Activated naive CD8-positive, alpha-beta T cell treated with anti-CD3 and anti-CD28 coated beads, Interleukin-2, amount 50 U/mL, for 16 hours (primary cell): ENCODE data around the gene BTBD19.
"Not testable (repeated sequence)": the region's sequence is repeated elsewhere in the genome, so short reads cannot be mapped to it uniquely, and the experiment has no call there.

Experiments used
- DNase-seq: peaks from one replicate; pipeline ENCODE4 v3.0.0-alpha.2; 2020; ENCODE audit warnings: low read depth, low spot score

BTBD19 gene

GRCh38 chr1:44828003-44828651 lies 19.8 kb downstream of the BTBD19 start:
- DNase-seq, result no peak

DNA sequence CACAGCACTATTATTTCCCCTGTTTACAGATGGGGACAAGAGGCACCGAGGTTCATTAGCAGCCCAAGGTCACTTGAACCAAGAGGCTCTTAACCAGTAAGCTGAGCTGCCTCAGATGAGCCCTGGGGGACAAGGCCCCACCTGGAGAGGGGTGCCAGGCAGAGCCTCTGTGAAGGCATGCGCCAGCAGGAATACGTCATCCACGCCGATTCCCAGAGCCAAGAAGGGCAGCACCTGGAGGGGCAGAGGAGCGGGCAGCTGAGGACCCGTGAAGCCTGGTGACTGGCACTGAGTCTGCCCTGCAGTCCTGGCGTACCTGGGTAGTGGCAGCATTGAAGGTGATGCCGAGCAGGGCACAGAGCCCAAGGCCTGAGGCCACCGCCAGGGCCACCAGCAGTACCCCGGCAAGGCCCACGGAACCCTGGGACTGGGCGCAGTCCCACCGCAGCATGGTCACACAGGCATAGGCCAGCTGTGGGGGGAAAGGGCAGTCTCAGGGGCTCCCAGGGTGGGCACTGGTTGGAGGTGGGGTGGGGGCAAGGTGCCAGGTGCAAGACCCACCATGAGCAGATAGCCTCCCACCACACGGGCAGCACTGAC lies 20.6 kb downstream of the BTBD19 start:
- DNase-seq, result no peak

GRCh38 chr1:44829506-44830384 lies 21.4 kb downstream of the BTBD19 start:
- no peak for DNase-seq

- no peak for DNase-seq
Observed at GRCh38 chr1:44830900-44831304, 22.6 kb downstream of the BTBD19 start.

- no peak for DNase-seq
Observed at GRCh38 chr1:44831516-44831915, 23.2 kb downstream of the BTBD19 start.

GRCh38 chr1:44832056-44832705 lies 23.9 kb downstream of the BTBD19 start:
- no peak for DNase-seq

- no peak for DNase-seq
Observed at GRCh38 chr1:44834328-44834727, 26.0 kb downstream of the BTBD19 start.

DNA sequence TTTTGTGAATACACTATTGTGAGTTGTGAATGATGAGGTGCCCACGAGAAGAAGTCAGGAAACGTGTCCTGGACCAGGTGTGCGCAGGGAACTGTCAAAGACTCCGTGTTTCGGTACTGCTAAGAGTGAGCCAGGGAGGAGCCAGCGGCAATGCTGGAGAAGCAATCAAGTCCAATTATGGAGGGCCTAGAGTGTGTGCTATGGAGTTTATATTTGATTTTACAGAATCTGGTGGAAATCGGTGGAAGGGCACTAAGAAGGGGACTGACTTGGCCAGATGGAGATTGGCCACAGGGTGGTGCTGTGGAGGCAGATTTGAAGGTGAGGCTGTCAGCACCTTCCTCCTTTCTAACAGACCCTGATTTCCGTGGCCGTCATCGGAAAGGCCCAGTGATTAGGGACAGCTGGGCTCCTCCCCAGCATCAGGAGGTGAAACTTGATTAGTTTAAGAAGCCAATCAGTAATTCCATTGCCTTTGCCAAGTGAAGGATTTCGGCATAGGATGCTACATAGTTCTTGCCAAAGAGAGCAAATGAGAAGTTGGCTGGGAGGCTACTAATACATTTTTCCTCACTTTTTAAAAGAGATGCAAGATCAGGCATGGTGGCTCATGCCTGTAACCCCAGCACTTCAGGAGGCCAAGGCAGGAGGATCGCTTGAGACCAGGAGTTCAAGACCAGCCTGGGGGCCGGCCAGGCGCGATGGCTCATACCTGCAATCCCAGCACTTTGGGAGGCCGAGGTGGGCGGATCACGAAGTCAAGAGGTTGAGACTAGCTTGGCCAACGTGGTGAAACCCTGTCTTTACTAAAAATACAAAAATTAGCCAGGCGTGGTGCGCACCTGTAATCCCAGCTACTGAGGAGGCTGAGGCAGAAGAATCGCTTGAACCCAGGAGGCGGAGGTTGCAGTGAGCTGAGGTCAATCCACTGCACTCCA lies 27.7 kb downstream of the BTBD19 start:
- peak; percentile 80 for DNase-seq

DNA sequence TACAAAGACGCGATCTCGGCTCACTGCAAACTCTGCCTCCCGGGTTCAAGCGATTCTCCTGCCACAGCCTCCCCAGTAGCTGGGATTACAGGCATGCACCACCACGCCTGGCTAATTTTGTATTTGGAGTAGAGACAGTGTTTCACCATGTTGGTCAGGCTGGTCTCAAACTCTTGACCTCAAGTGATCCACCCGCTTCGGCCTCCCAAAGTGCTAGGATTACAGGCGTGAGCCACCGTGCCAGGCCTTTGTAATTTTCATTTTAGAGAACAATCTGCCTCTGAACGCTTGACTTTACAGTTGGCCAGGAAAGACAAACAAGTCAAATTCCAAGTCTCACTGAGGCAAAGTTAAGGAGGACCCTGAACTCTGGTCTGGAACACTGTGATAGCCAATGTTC lies 30.0 kb downstream of the BTBD19 start:
- not testable (repeated sequence) for DNase-seq

DNA sequence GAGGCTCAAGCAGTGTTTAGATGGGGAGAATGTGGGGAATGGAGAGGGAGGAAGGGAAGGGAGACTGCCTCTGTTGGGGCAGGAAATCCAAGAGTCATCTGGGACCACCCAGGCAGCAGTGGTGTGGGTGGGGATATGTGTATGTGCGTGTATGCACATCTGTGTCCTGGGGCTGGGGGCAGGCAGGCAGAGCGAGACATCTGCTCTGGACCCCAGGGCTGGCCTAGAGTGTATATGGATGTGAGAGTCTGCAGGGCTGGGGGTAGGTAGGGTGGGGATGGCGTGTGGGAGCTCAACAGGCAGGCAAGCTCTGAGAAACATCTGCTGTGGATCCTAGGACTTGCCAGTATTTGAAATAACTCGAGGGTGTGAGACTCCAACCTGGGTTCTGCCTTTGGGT lies 31.3 kb downstream of the BTBD19 start:
- DNase-seq, result no peak

DNA sequence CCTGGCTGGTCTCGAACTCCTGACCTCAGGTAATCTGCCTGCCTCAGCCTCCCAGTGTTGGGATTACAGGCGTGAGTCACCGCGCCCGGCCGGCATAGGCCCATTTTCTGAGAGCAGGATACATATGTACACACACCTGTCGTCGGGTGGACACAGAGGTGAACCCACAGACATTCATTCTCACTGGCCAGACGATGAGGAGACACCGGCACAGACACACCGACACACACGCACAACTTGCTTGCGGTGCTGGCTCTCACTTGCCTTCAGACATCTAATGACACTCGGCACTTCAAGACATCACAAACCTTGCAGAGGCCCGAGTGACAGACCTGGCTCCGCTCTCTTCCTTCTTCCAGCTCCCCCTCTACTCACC lies 34.2 kb downstream of the BTBD19 start:
- no peak for DNase-seq

GRCh38 chr1:44842862-44843655 lies 34.7 kb downstream of the BTBD19 start, which contains the start of gene PTCH2:
Gene PTCH2 (minus strand): TSS chr1:44843253. CDS start chr1:44842932, 321 bp downstream.
- DNase-seq, result no peak

GRCh38 chr1:44846985-44847384 lies 38.7 kb downstream of the BTBD19 start:
- no peak for DNase-seq

DNA sequence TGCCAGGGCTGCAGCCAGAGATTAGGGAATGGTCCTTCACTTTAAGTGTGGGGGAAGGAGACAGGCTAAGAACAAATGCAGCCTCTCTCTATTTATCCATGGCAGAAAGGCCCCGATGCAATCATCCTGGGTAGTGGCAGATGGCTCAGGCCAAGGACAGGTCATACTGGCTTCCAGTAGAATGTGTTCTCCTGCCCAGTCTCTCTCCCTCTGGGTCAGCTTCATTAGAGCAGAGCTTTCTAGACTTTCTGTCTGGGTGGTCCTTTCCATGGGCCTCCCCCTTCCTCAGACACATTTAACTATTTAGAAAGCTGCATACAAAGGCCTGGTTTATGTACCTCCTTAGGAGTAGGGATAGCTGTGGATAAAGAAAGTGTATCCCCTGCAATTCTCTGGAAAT lies 39.5 kb downstream of the BTBD19 start:
- DNase-seq, result no peak

DNA sequence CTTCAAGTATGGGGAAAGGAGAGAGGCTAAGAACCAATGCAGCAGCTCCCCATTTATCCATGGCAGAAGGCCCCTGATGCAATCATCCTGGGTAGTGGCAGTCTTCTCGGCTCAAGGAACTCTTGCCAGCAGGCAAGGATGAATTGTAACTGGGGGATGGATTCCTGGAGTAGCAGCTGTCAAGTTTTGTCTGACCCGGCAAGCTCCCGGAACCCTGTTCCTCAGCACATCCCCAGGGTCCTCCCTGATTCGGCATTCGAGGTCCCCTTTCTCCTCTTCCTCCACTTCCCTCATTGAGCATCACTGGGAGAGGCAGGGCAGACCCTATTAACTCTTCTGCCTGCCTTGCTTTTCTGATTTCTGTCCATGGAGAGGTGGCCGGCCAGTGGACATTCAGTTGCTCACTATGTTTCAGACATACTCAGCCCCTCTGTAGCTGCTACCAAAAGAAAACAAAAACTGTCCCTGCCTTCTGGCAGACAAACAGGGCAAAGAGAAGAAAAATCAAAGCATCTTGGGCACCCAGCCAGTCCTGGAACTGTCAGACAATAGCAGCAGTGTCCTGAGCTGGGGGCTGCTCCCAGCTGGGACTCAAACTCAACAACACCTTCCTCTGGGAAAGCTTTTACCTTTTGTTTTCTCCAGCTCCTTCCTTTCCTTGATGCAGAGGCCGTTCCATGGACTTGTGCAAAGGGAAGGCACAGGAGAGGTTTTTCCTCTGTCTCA lies 40.3 kb downstream of the BTBD19 start:
- DNase-seq, result no peak

DNA sequence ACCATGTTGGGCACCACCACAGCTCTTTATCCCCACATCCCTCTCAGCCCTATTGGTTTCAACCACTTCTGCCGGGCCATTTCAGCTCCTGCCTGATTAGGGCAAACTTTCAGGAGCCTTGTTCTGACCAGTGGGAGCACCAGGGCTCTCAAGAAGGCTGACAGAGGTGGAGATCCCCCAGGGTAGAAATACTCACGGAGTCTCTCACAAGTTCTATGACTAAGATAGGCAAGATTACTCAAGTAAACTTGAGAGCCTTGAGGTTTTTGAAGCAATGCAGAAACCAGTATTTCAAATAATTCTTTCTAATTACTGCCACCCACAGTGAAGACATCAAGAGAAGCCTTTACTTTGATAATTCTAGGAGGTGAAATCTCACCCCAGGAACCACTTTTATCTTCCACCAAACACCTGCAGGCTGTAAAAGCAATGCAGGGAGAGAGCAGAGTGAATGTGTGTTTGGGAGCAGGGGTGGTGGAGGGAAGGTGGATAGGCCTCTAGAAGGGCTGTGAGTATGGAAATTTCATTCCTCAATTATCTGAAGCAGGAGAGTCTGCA lies 41.3 kb downstream of the BTBD19 start:
- no peak for DNase-seq

DNA sequence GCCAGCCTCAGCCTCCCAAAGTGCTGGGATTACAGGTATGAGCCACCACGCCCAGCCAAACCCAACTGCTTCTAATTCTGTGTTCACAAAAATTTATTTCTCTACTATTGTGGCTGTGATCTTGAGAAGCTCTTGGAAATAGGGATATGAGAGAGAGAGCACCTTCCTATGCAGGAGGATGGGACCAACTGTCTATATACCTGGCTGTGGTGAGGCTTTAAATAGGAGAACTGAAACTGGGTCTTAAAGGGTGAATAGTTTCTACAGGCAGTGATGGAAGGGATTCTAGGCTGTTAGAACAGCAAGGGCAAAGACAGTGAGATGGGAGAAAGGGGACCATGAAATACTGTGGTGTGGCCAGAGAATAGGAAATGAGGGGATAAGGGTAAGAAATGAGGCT lies 43.0 kb downstream of the BTBD19 start:
- no peak for DNase-seq

DNA sequence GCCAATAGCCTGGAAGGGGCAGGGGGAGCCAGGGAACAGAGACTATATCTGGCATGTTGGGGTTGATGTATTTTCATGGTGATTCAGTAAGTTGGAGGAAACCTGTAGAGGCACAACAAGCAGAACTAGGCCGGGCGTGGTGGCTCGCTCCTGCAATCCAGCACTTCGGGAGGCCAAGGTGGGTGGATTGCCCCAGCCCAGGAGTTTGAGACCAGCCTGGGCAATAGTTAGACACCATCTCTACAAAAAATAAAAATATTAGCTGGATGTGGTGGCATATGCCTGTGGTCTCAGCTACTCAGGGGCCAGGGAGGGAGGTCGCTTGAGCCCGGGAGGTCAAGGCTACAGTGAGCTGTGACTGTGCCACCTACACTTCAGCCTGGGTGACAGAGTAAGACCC lies 44.9 kb downstream of the BTBD19 start:
- DNase-seq, result no peak

DNA sequence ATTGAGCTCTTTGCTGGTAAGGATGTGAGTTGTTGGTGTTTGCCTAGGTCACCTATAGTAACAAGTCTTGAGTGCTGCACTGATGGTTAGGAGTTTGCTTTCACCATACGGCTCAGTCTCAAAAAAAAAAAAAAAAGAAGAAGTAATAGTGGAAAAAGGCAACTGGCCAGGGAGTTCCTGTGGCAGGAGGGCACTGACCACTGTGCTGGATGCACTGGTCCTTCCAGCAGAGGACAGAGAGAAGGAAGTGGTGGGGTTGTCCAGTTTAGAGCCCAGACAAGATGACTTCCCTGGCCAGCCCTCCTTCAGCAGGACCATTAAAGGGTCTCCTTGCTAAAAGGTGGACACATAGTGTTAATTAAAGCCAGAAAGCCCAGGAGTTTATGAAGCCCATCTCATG lies 46.6 kb downstream of the BTBD19 start:
- DNase-seq, result no peak
